GM12801 (cell line): ENCODE measurements around the gene RNU6-1.

Source experiments
- CTCF ChIP-seq: IDR thresholded peaks from one replicate; pipeline ENCODE4 v1.5.1; 2011; ENCODE audit warnings: control low read depth; ENCODE audit not compliant: insufficient read length; ENCODE audit errors: extremely low read depth

Gene RNU6-1

GRCh38 chr15:67818464-67818863 is 21.4 kb downstream of the RNU6-1 start:
- TF ChIP-seq CTCF = no peak

GRCh38 chr15:67816668-67817067 is 23.2 kb downstream of the RNU6-1 start:
- TF ChIP-seq CTCF = no peak

GRCh38 chr15:67815036-67815592 is 24.7 kb downstream of the RNU6-1 start:
- TF ChIP-seq CTCF = no peak

GRCh38 chr15:67813104-67813634 is 26.7 kb downstream of the RNU6-1 start:
- TF ChIP-seq CTCF = no peak

GRCh38 chr15:67812241-67812644 is 27.6 kb downstream of the RNU6-1 start:
- no peak for TF ChIP-seq CTCF

DNA sequence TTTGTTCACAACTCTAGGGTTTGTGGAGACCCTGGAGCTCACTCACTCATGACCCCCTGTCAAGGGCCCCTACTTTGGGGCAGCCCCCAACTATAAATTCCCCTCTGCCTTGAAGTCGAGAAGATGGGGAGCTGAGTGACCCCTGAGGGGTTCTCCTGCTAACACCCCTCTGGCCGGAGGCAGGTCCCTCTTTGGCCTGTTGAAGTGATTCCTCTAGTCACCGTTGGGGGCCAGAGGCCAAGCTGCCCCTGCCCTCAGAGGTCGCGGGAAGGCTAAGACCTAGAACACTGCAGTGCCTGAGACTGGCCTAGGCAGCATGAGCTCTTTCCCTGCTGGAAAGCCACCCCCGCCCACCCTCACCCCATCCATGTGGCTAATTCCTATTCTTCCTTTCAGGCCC is 30.0 kb downstream of the RNU6-1 start:
- no peak for TF ChIP-seq CTCF

DNA sequence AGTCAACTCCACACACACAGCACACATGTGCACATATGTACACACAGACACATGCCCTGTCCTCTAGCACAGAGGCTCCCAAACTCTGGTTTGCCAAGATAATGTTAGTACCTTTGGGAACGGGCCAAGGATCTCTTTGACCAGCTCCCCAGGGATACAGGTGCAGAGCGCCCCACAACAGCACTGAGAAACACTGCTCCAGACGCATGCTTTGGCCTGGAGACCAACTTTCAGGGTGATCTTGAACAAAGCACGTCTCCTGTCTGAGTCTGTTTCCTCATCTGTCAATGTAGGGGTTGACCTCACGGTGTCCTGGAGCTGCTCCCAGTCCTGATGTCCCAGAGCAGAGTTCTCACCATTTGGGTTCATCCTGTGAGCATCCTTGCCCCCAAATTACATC is 30.4 kb downstream of the RNU6-1 start:
- TF ChIP-seq CTCF = no peak
